K562 (cell line): ENCODE data around the gene MCM9. TPM values are rescaled to one million over a fixed set of nuclear protein-coding genes. Genes with fewer than 3 reads are reported as not detected.

Experiments used
- BRD9 ChIP-seq: fragments of 450-650 bp; IDR thresholded peaks from 2 replicates; pipeline ENCODE4 v1.6.1; 2018; ENCODE audit warnings: low read depth; ENCODE audit not compliant: partially characterized antibody
- MITF ChIP-seq: IDR thresholded peaks from 2 replicates; pipeline ENCODE4 v1.6.1; 2014; ENCODE audit warnings: antibody characterized with exemption
- MLLT1 ChIP-seq, 2 experiments: fragments of 450-650 bp; IDR thresholded peaks; 2 replicates each; pipeline ENCODE4 v1.6.1; 2016
- MTA1 ChIP-seq: fragments of 450-650 bp; IDR thresholded peaks from 2 replicates; pipeline ENCODE4 v1.6.1; 2017; ENCODE audit warnings: borderline replicate concordance
- NELFE ChIP-seq: IDR thresholded peaks from 2 replicates; pipeline ENCODE4 v1.6.1; 2011; ENCODE audit warnings: mild to moderate bottlenecking; ENCODE audit not compliant: insufficient read depth, insufficient read length
- PHF20 ChIP-seq: fragments of 450-650 bp; IDR thresholded peaks from 2 replicates; pipeline ENCODE4 v1.6.1; 2018; ENCODE audit not compliant: partially characterized antibody
- RBFOX2 ChIP-seq: fragments of 200-400 bp; formaldehyde crosslinking; IDR thresholded peaks from 2 replicates; pipeline ENCODE4 v1.6.1; 2017; ENCODE audit warnings: low read depth, mild to moderate bottlenecking, low read length, moderate library complexity
- SAP30 ChIP-seq: fragments of 200-600 bp; sonication (generic); IDR thresholded peaks from 2 replicates; pipeline ENCODE4 v1.6.1; 2012; ENCODE audit warnings: borderline replicate concordance, low read depth, mild to moderate bottlenecking, moderate library complexity, low read length, control low read depth, inconsistent platforms; ENCODE audit not compliant: insufficient read depth, poor library complexity, severe bottlenecking
- TAF7 ChIP-seq: fragments of 450-650 bp; IDR thresholded peaks from 2 replicates; pipeline ENCODE4 v1.6.1; 2016; ENCODE audit warnings: missing genetic modification characterization, missing compliant biosample characterization
- THAP12 ChIP-seq: fragments of 250-450 bp; sonication (Bioruptor Pico); IDR thresholded peaks from 2 replicates; pipeline ENCODE4 v1.9.0; 2021; ENCODE audit warnings: mild to moderate bottlenecking, inconsistent platforms
- TSC22D4 ChIP-seq: fragments of 450-650 bp; IDR thresholded peaks from 2 replicates; pipeline ENCODE4 v1.6.1; 2016; ENCODE audit warnings: missing genetic modification characterization, missing biosample characterization, control low read depth
- polyA plus RNA-seq, 8 experiments: library from polyadenylated mRNA; depleted of rRNA in 4 of 8; stranded (reverse) in 5 of 8; unstranded in 3 of 8; fragments of >200 nt; fragmentation: Nextera tagmentation in 2 of 8; fragmentation: Illumina TruSeq in 1 of 8; extraction: Ambion mirVana in 2 of 8; extraction: Trizol in 1 of 8; gene quantifications; 2 replicates each; pipeline versions ENCODE4 v1.2.1 to v1.2.3, GENCODE V29; 2011 to 2014; ENCODE audit warnings: inconsistent platforms in 1 of 8, missing spikeins in 1 of 8
- total RNA-seq, 7 experiments: library from RNA; depleted of rRNA in 6 of 7; stranded (reverse); fragments of >200 nt in 6 of 7; fragmentation: Illumina TruSeq in 2 of 7; extraction: Trizol in 2 of 7; gene quantifications; 2 replicates each; pipeline versions ENCODE4 v1.2.1 to v1.2.3, GENCODE V29; 2011 to 2021; ENCODE audit warnings: low replicate concordance in 1 of 7
- TF ChIP-seq, protein P1 (sequence below): IDR thresholded peaks from 2 replicates; pipeline ENCODE4 v1.6.1; 2012; ENCODE audit warnings: low read depth, low read length, improper control_type of control experiment, borderline replicate concordance
- TF ChIP-seq, protein P2 (sequence below), 3 experiments: fragments of 200-800 bp in 1 of 3; fragments of 250-450 bp in 1 of 3; fragments of 450-650 bp in 1 of 3; sonication (Bioruptor Pico) in 1 of 3; sonication (Bioruptor generic) in 1 of 3; formaldehyde crosslinking in 1 of 3; IDR thresholded peaks; 2 replicates each; pipeline versions ENCODE4 v1.6.1 to v1.8.0; 2016 to 2022; ENCODE audit warnings: mild to moderate bottlenecking in 2 of 3, missing genetic modification characterization in 2 of 3, missing compliant biosample characterization in 1 of 3, moderate library complexity in 1 of 3

The MCM9 gene
- total and polyA plus RNA-seq, 9 of the 15 experiments (the other 6 are each of a cell fraction or from before 2014, with no cell fraction given), result 4.8 to 16.7 (median 11.6) TPM

DNA sequence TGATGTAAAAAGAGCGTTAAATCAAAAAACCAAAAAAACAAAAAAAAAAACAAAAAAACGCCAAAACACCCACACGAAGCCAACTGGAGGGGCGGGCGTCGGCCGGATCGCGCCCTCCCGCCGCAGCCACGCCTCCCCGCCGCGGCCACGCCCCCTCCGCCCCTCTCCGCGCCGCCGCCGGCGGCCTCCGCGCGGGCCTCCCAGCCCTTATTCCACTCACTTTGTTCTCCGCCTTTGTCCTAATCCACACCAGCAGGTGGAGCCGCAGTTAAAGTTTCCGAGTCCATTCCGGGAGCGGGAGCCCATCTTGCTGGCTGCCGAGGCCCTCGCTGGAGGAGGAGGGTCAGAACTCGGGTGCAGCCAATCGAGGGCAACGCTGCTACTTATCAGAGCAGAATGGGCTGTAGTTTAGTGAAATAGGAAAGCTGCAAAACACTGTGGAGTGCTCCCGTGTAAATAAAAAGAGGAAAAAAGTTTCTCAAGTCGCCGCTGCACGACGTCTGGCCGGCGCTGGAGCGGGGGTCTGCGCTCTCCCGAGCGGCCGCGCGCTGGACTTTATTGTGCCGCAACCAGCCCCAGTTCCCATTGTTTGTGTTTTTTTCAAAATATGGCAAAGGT is 41.0 kb downstream of the MCM9 start, which contains the start of gene ASF1A (continued):
- TF ChIP-seq MLLT1 (IDR thresholded peaks at IDR 0.05), result peak in 1 of 2 experiments; percentile 79; a peak in 2 of 4 replicates
- peak; percentile 20 for TF ChIP-seq BRD9
- TF ChIP-seq MITF, result no peak
- TF ChIP-seq SAP30, result no peak
- TF ChIP-seq TAF7 (tag), result 0 out of 2 replicates have a peak, but pooled peaks have one; percentile 11
- TF ChIP-seq NELFE, result no peak
- peak; percentile 80; the same call in 1 of the 2 replicates for TF ChIP-seq THAP12 (CRISPR knock-in tag)
- TF ChIP-seq TSC22D4 (tag), result no peak
- peak; percentile 74 for TF ChIP-seq MTA1
- peak; percentile 9 for TF ChIP-seq PHF20
- TF ChIP-seq RBFOX2, result peak; percentile 83; the same call in 1 of the 2 replicates
- TF ChIP-seq, protein P1, sequence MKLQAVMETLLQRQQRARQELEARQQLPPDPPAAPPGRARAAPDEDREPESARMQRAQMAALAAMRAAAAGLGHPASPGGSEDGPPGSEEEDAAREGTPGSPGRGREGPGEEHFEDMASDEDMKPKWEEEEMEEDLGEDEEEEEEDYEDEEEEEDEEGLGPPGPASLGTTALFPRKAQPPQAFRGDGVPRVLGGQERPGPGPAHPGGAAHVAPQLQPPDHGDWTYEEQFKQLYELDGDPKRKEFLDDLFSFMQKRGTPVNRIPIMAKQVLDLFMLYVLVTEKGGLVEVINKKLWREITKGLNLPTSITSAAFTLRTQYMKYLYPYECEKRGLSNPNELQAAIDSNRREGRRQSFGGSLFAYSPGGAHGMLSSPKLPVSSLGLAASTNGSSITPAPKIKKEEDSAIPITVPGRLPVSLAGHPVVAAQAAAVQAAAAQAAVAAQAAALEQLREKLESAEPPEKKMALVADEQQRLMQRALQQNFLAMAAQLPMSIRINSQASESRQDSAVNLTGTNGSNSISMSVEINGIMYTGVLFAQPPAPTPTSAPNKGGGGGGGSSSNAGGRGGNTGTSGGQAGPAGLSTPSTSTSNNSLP, result peak; percentile 70; the same call in 1 of the 2 replicates
- TF ChIP-seq, protein P2, sequence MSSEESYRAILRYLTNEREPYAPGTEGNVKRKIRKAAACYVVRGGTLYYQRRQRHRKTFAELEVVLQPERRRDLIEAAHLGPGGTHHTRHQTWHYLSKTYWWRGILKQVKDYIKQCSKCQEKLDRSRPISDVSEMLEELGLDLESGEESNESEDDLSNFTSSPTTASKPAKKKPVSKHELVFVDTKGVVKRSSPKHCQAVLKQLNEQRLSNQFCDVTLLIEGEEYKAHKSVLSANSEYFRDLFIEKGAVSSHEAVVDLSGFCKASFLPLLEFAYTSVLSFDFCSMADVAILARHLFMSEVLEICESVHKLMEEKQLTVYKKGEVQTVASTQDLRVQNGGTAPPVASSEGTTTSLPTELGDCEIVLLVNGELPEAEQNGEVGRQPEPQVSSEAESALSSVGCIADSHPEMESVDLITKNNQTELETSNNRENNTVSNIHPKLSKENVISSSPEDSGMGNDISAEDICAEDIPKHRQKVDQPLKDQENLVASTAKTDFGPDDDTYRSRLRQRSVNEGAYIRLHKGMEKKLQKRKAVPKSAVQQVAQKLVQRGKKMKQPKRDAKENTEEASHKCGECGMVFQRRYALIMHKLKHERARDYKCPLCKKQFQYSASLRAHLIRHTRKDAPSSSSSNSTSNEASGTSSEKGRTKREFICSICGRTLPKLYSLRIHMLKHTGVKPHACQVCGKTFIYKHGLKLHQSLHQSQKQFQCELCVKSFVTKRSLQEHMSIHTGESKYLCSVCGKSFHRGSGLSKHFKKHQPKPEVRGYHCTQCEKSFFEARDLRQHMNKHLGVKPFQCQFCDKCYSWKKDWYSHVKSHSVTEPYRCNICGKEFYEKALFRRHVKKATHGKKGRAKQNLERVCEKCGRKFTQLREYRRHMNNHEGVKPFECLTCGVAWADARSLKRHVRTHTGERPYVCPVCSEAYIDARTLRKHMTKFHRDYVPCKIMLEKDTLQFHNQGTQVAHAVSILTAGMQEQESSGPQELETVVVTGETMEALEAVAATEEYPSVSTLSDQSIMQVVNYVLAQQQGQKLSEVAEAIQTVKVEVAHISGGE (CRISPR knock-in tag; IDR thresholded peaks at IDR 0.05), result peak in 1 of 3 experiments; percentile 80; a peak in 2 of 6 replicates
